SU-DHL-6 (cell line): ENCODE data around the gene SMARCAL1.

Source experiments
- H2AFZ ChIP-seq: fragments of 200-600 bp; sonication (generic); 2 replicates; pipeline ENCODE4 v1.6.1; 2014; ENCODE audit warnings: low read depth, mild to moderate bottlenecking, moderate library complexity, mixed read lengths, antibody characterized with exemption, low read length; ENCODE audit not compliant: severe bottlenecking
- H3F3A ChIP-seq: fragments of 200-600 bp; shearing (Covaris generic); 2 replicates; pipeline ENCODE4 v1.6.0; 2016; ENCODE audit warnings: antibody characterized with exemption, mild to moderate bottlenecking; ENCODE audit not compliant: insufficient read depth
- H3K27ac ChIP-seq: fragments of 200-600 bp; sonication (generic); 2 replicates; pipeline ENCODE4 v1.5.1; 2016; ENCODE audit warnings: low read depth, mild to moderate bottlenecking, low read length, moderate library complexity, mixed read lengths
- H3K27me3 ChIP-seq: fragments of 200-600 bp; sonication (generic), shearing (Covaris generic); 2 replicates; pipeline ENCODE4 v1.6.0; 2014; ENCODE audit warnings: mild to moderate bottlenecking, low read length
- H3K36me3 ChIP-seq: fragments of 200-600 bp; sonication (generic); 2 replicates; pipeline ENCODE4 v1.6.1; 2014; ENCODE audit warnings: mild to moderate bottlenecking, low read length, mixed read lengths
- H3K4me2 ChIP-seq: fragments of 300-600, 200-600 bp; shearing (Covaris generic), sonication (generic); 2 replicates; pipeline ENCODE4 v1.6.0; 2014; ENCODE audit warnings: low read length, low read depth, mild to moderate bottlenecking; ENCODE audit not compliant: poor library complexity, severe bottlenecking
- H3K4me3 ChIP-seq: fragments of 200-600 bp; sonication (generic); 2 replicates; pipeline ENCODE4 v1.5.1; 2014; ENCODE audit warnings: antibody characterized with exemption, low read length, mild to moderate bottlenecking, mixed read lengths; ENCODE audit not compliant: insufficient read depth, poor library complexity, severe bottlenecking
- H3K79me2 ChIP-seq: fragments of 200-600 bp; sonication (generic); 2 replicates; pipeline ENCODE4 v1.6.1; 2014; ENCODE audit warnings: mild to moderate bottlenecking, low read length, moderate library complexity; ENCODE audit not compliant: insufficient read depth
- H3K9ac ChIP-seq: fragments of 200-600 bp; sonication (generic); 2 replicates; pipeline ENCODE4 v1.7.0; 2014; ENCODE audit warnings: mild to moderate bottlenecking, low read length
- H3K9me2 ChIP-seq: fragments of 200-600 bp; sonication (generic); replicated peaks from 2 replicates; pipeline ENCODE4 v1.6.1; 2014; ENCODE audit warnings: low read length; ENCODE audit not compliant: insufficient read depth
- H3K9me3 ChIP-seq: fragments of 200-600 bp; sonication (generic); 2 replicates; pipeline ENCODE4 v1.6.1; 2014; ENCODE audit warnings: low read length, mixed read lengths; ENCODE audit not compliant: insufficient read depth
- H4K20me1 ChIP-seq: fragments of 200-600 bp; sonication (generic); 2 replicates; pipeline ENCODE4 v1.6.1; 2014; ENCODE audit warnings: low read depth, mild to moderate bottlenecking, antibody characterized with exemption, low read length, moderate library complexity, mixed read lengths
- EZH2phosphoT487 ChIP-seq: fragments of 200-600 bp; sonication (generic), shearing (Covaris generic); conservative IDR thresholded peaks from 2 replicates; pipeline ENCODE4 v1.6.1; 2018; ENCODE audit warnings: mild to moderate bottlenecking, antibody characterized with exemption, low read length, moderate library complexity, mixed read lengths
- TF ChIP-seq, protein P1 (sequence below): fragments of 200-600 bp; sonication (generic); IDR thresholded peaks from one replicate; pipeline ENCODE4 v1.5.1; 2017; ENCODE audit warnings: antibody characterized with exemption, mild to moderate bottlenecking, low read length, moderate library complexity; ENCODE audit not compliant: insufficient read depth, poor library complexity, severe bottlenecking

The SMARCAL1 gene

DNA sequence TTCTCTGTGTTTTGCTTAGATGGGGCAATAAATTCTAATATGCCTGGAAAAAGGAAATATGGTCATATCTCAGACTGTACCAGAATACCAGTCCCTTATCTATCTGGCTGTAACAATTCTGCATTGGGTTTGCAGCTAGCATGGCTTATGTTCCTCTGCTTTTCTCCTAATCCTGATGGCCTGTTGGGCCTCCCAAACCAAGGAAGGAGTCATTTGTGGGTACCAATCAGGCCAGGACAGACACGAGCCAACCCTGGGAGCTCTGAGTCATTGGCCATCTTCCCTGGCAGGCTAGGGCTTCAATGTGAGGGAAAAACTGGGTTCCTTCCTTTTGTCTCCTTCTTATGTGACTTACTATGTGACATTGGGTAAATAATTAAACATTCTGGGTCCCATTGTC, 12.0 kb downstream of the SMARCAL1 start:
- no peak overlapping the region for H3K4me3 ChIP-seq
- H3K27ac ChIP-seq, result no peak overlapping the region
- no peak overlapping the region for H3K9ac ChIP-seq
- H3F3A ChIP-seq, result no peaks in the 10 kb centered on the region
- H3K79me2 ChIP-seq, result no peaks in the 10 kb centered on the region
- no peak for TF ChIP-seq EZH2phosphoT487
- TF ChIP-seq, protein P1, sequence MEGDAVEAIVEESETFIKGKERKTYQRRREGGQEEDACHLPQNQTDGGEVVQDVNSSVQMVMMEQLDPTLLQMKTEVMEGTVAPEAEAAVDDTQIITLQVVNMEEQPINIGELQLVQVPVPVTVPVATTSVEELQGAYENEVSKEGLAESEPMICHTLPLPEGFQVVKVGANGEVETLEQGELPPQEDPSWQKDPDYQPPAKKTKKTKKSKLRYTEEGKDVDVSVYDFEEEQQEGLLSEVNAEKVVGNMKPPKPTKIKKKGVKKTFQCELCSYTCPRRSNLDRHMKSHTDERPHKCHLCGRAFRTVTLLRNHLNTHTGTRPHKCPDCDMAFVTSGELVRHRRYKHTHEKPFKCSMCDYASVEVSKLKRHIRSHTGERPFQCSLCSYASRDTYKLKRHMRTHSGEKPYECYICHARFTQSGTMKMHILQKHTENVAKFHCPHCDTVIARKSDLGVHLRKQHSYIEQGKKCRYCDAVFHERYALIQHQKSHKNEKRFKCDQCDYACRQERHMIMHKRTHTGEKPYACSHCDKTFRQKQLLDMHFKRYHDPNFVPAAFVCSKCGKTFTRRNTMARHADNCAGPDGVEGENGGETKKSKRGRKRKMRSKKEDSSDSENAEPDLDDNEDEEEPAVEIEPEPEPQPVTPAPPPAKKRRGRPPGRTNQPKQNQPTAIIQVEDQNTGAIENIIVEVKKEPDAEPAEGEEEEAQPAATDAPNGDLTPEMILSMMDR, result no peak
- H3K36me3 ChIP-seq, result peaks cover 23% of the 10 kb centered on the region
- no peak overlapping the region for H3K4me2 ChIP-seq
- no peak overlapping the region for H2AFZ ChIP-seq
- no peaks in the 10 kb centered on the region for H4K20me1 ChIP-seq
- H3K9me2 ChIP-seq, result no peaks in the 10 kb centered on the region
- H3K27me3 ChIP-seq, result no peaks in the 10 kb centered on the region
- peaks cover 10% of the 10 kb centered on the region; the same call in 1 of the 2 replicates for H3K9me3 ChIP-seq

DNA sequence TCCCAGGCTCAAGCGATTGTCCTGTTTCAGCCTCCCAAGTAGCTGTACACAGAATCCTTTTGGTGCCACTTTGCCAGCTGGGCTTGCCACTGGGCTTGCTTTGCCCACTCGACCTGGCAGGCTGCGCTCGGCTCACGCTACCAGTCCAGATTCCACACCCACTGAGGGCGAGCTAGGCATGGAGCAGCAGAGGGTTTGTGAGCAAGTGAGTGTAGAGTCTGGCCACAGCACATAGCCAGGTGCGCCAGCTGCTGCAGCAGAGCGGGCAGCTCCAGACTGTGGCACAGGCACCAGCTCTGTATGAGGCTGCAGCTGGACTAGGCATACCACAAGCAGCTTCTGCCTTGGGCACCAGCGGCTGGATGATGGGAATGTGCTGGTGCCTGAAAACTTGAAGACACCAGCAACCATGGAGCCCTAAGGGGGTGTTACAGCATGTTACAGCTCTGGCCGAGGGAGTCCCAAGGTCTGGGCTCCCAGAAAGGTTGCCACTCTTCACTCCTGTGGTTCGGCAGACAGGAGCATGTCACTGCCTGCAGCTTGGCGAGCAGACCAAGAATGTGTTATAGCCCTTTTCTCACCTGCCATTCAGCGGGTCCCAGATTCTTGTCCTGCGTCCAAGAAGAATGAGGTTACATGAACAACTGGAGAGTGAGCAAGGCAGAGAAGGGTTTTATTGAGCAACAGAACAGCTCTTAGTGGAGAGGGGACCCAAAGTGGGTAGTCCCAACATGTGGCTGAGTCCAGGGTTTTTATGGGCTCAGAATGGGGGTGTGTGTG, 12.9 kb downstream of the SMARCAL1 start:
- Histone ChIP-seq H3K27me3 (no peaks in the 10 kb centered on the region), H3K36me3 (peaks cover 23% of the 10 kb centered on the region), H3K4me3 (no peak overlapping the region), H3K9me2 (no peaks in the 10 kb centered on the region), H3K27ac (no peak overlapping the region), H3K4me2 (no peak overlapping the region), H2AFZ (no peak overlapping the region), H4K20me1 (no peaks in the 10 kb centered on the region), H3K9ac (no peak overlapping the region), H3K9me3 (peaks cover 10% of the 10 kb centered on the region; the same call in 1 of the 2 replicates), H3F3A (no peaks in the 10 kb centered on the region), H3K79me2 (no peaks in the 10 kb centered on the region)
- TF ChIP-seq, protein P1, result no peak
- no peak for TF ChIP-seq EZH2phosphoT487

DNA sequence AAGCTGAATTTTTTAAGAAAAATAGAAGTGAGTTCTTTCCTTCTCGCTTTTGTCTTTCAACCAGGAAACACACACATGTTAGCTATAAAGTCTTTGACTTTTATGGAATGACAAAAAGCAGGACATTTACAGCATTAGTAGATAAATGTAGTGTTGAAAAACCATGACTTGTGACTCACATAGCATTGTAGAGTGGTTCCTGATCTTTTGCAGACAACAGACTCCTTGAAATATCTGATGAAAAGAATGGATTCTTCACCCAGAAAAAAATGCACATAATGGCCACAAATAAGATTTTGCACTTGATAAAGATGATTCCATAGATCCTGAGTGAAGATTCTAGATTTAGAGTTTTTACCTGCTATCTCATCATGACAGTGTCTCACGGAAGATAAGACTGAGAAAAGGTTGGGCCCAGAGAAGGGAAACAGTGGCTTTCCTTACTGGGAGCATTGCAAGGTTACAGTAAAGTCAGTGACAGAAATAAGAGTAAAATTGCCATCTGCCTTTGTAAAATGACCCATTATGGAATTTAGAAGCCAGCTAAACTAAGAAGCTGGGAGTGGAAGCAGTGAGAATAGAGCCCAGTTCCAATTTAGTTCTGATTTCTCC, 14.0 kb downstream of the SMARCAL1 start:
- H3K27me3 ChIP-seq, result no peaks in the 10 kb centered on the region
- no peaks in the 10 kb centered on the region for H3K79me2 ChIP-seq
- peaks cover 10% of the 10 kb centered on the region; the same call in 1 of the 2 replicates for H3K9me3 ChIP-seq
- H3K4me3 ChIP-seq, result no peak overlapping the region
- H3K27ac ChIP-seq, result no peak overlapping the region
- TF ChIP-seq EZH2phosphoT487, result no peak
- H3K9ac ChIP-seq, result no peak overlapping the region
- H3F3A ChIP-seq, result no peaks in the 10 kb centered on the region
- H3K36me3 ChIP-seq, result peaks cover 23% of the 10 kb centered on the region
- no peak overlapping the region for H2AFZ ChIP-seq
- H4K20me1 ChIP-seq, result no peaks in the 10 kb centered on the region
- no peak overlapping the region for H3K4me2 ChIP-seq
- no peaks in the 10 kb centered on the region for H3K9me2 ChIP-seq

DNA sequence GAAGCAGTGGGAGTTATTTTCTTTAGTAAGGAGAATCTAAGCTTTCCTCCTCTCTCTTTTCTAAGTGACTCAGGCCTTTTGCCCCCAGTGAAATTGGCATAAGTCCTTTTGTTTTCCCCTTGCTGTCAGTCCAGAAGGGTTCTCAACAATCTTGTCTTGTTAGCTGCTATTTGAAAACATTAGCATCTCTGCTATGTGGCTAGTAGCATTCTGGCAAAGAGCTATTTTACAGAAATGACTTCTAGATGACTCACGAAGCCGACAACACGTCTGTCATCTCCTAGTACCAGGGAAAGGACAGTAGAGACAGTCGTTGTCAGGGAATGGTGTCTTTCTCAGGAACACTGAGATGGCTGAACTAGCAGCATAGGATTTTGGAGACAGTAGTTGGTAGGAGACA, 14.7 kb downstream of the SMARCAL1 start:
- Histone ChIP-seq H3K27ac (no peak overlapping the region), H2AFZ (no peak overlapping the region), H3K9me2 (no peaks in the 10 kb centered on the region), H3K9me3 (peaks cover 10% of the 10 kb centered on the region; the same call in 1 of the 2 replicates), H3F3A (no peaks in the 10 kb centered on the region), H3K79me2 (no peaks in the 10 kb centered on the region), H3K4me2 (no peak overlapping the region), H3K9ac (no peak overlapping the region), H4K20me1 (no peaks in the 10 kb centered on the region), H3K4me3 (no peak overlapping the region), H3K27me3 (no peaks in the 10 kb centered on the region), H3K36me3 (peaks cover 23% of the 10 kb centered on the region)
- TF ChIP-seq EZH2phosphoT487, result no peak
- TF ChIP-seq, protein P1, result no peak
